ENCODE results near the gene PNPLA7. TPM values are rescaled to one million over a fixed set of nuclear protein-coding genes. Genes with fewer than 3 reads are reported as not detected.
A peak's percentile ranks its signal among the peaks of the same experiment; 100 is the strongest.

The PNPLA7 gene
- total and polyA plus RNA-seq, 2 of the 13 experiments (the other 11 are each of a cell fraction or from before 2014, with no cell fraction given): 0.42 to 1.5 TPM

GRCh38 chr9:137462986-137463930 is 86.9 kb downstream of the PNPLA7 start (continued):
- TF ChIP-seq ZNF670 (CRISPR knock-in tag; IDR thresholded peaks at IDR 0.05; ENCODE audit: borderline replicate concordance) (peak; percentile 93), RFXAP (CRISPR knock-in tag; IDR thresholded peaks at IDR 0.05; ENCODE audit: borderline replicate concordance) (no peak), JUND (CRISPR knock-in tag; IDR thresholded peaks at IDR 0.05) (no peak), NAIF1 (CRISPR knock-in tag; IDR thresholded peaks at IDR 0.05; ENCODE audit: borderline replicate concordance) (no peak), PTBP1 (IDR thresholded peaks at IDR 0.05; ENCODE audit: low read depth, low read length, poor library complexity, severe bottlenecking) (no peak), ARNTL (CRISPR knock-in tag; IDR thresholded peaks at IDR 0.05) (peak; percentile 64; the same call in 1 of the 2 replicates), TIGD3 (CRISPR knock-in tag; IDR thresholded peaks at IDR 0.05; ENCODE audit: borderline replicate concordance) (no peak), RNF219 (CRISPR knock-in tag; IDR thresholded peaks at IDR 0.05) (no peak), ZNF335 (CRISPR knock-in tag; IDR thresholded peaks at IDR 0.05) (0 out of 2 replicates have a peak, but pooled peaks have one; percentile 53), CCAR2 (optimal IDR thresholded peaks at IDR 0.05; ENCODE audit: low read depth, low read length) (no peak), ZNF792 (CRISPR knock-in tag; IDR thresholded peaks at IDR 0.05) (peak; percentile 67; the same call in 1 of the 2 replicates), ZNF841 (CRISPR knock-in tag; IDR thresholded peaks at IDR 0.05; ENCODE audit: borderline replicate concordance) (no peak), ZNF468 (CRISPR knock-in tag; IDR thresholded peaks at IDR 0.05) (no peak), HDAC1 (CRISPR knock-in tag; IDR thresholded peaks at IDR 0.05) (peak; percentile 92), ZNF724P (CRISPR knock-in tag; IDR thresholded peaks at IDR 0.05; ENCODE audit: borderline replicate concordance) (0 out of 2 replicates have a peak, but pooled peaks have one; percentile 30), ZNF781 (CRISPR knock-in tag; IDR thresholded peaks at IDR 0.05; ENCODE audit: borderline replicate concordance, not compliant biosample characterization) (no peak), ZNF367 (CRISPR knock-in tag; IDR thresholded peaks at IDR 0.05; ENCODE audit: borderline replicate concordance) (no peak), HNRNPK (IDR thresholded peaks at IDR 0.05; ENCODE audit: low read depth, low read length, poor library complexity, severe bottlenecking) (no peak), HNF4A (CRISPR knock-in tag; IDR thresholded peaks at IDR 0.05) (peak; percentile 68), NR2F6 (IDR thresholded peaks at IDR 0.05) (peak; percentile 63), NR2F6 (CRISPR knock-in tag; IDR thresholded peaks at IDR 0.05) (peak; percentile 88), ZNF746 (CRISPR knock-in tag; IDR thresholded peaks at IDR 0.05) (peak; percentile 41; the same call in 1 of the 2 replicates)
- TF ChIP-seq, protein P1, sequence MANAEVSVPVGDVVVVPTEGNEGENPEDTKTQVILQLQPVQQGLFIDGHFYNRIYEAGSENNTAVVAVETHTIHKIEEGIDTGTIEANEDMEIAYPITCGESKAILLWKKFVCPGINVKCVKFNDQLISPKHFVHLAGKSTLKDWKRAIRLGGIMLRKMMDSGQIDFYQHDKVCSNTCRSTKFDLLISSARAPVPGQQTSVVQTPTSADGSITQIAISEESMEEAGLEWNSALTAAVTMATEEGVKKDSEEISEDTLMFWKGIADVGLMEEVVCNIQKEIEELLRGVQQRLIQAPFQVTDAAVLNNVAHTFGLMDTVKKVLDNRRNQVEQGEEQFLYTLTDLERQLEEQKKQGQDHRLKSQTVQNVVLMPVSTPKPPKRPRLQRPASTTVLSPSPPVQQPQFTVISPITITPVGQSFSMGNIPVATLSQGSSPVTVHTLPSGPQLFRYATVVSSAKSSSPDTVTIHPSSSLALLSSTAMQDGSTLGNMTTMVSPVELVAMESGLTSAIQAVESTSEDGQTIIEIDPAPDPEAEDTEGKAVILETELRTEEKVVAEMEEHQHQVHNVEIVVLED (CRISPR knock-in tag; IDR thresholded peaks at IDR 0.05; ENCODE audit: borderline replicate concordance): peak; percentile 22; the same call in 1 of the 2 replicates
- TF ChIP-seq, protein P2, sequence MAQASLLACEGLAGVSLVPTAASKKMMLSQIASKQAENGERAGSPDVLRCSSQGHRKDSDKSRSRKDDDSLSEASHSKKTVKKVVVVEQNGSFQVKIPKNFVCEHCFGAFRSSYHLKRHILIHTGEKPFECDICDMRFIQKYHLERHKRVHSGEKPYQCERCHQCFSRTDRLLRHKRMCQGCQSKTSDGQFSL (CRISPR knock-in tag; IDR thresholded peaks at IDR 0.05): no peak

All from HepG2 (cell line).